DOHH2 (cell line): ENCODE measurements around the gene CABCOCO1.

Experiments
- CTCF ChIP-seq: fragments of 200-600 bp; sonication (generic); IDR thresholded peaks from one replicate; pipeline ENCODE4 v1.5.1; 2014; ENCODE audit warnings: antibody characterized with exemption, mild to moderate bottlenecking, low read depth, low read length; ENCODE audit not compliant: poor library complexity, severe bottlenecking
- EZH2phosphoT487 ChIP-seq: fragments of 200-600 bp; sonication (generic); IDR thresholded peaks from 2 replicates; pipeline ENCODE4 v1.6.1; 2017; ENCODE audit warnings: borderline replicate concordance, mild to moderate bottlenecking, antibody characterized with exemption, low read length, moderate library complexity, mixed read lengths

- TF ChIP-seq CTCF (no peak), EZH2phosphoT487 (no peak)
Measured at GRCh38 chr10:61774031-61774430, 111.3 kb downstream of the CABCOCO1 start.
